Psoas muscle (tissue), 8 donors: ENCODE data around the gene TWF2. TPM values are rescaled to one million over a fixed set of nuclear protein-coding genes. Genes with fewer than 3 reads are reported as not detected.

Source experiments
- ATAC-seq, 4 donors: fragments of 200-7000 bp; cut with Tn5 transposase; one replicate each; pipeline ENCODE4 v1.9.1; 2020; ENCODE audit warnings: moderate library complexity in 3 of 4, mild to moderate bottlenecking in 2 of 4
- DNase-seq, 2 donors: peaks; one replicate each; pipeline ENCODE4 v3.0.0-alpha.2; 2020
- H3K27ac ChIP-seq: fragments of 200-600 bp; one replicate; pipeline ENCODE4 v1.8.0; 2022
- H3K27me3 ChIP-seq, 3 donors: fragments of 200-600 bp in 1 of 3; one replicate each; pipeline versions ENCODE4 v1.6.1 to v1.8.0; 2013 to 2022; ENCODE audit warnings: low read length in 2 of 3, mild to moderate bottlenecking in 2 of 3, moderate library complexity in 1 of 3; ENCODE audit not compliant: insufficient read depth in 3 of 3
- H3K36me3 ChIP-seq, 2 donors: fragments of 200-600 bp in 1 of 2; one replicate each; pipeline versions ENCODE4 v1.6.1 to v1.8.0; 2013 to 2022; ENCODE audit warnings: low read depth in 1 of 2, mild to moderate bottlenecking in 1 of 2, moderate library complexity in 1 of 2; ENCODE audit not compliant: insufficient read depth in 1 of 2
- H3K4me1 ChIP-seq: fragments of 200-600 bp; one replicate; pipeline ENCODE4 v1.8.0; 2022
- H3K4me3 ChIP-seq: fragments of 200-600 bp; one replicate; pipeline ENCODE4 v1.8.0; 2022; ENCODE audit warnings: mild to moderate bottlenecking
- H3K9me3 ChIP-seq: fragments of 200-600 bp; one replicate; pipeline ENCODE4 v1.8.0; 2022
- CTCF ChIP-seq: fragments of 200-600 bp; IDR thresholded peaks from one replicate; pipeline ENCODE4 v1.8.0; 2022; ENCODE audit warnings: antibody characterized with exemption
- WGBS, 3 donors: extraction: QIAGEN DNeasy Blood & Tissue Kit; methylation state at CpG; one replicate each; pipeline versions ENCODE4 v1.1.6 to v1.1.7; 2013; 5-methylcytosine and 5-hydroxymethylcytosine counted together
- intact Hi-C, 2 donors: fragments of 100-400 bp; cut with DNase I; formaldehyde crosslinking; loops; one replicate each; pipeline versions ENCODE4 v1.11.0 to v1.14.2; 2022
- polyA plus RNA-seq, 3 donors: library from polyadenylated mRNA; stranded (reverse); fragments of 200-250 nt; gene quantifications; one replicate each; pipeline ENCODE4 v1.2.3, GENCODE V29; 2013
- total RNA-seq, 4 donors: library from RNA; stranded (reverse); fragmentation: NEBNext Ultra II Directional in 2 of 4; extraction: Animal tissue kit (Norgen Biotek cat#: 25700) in 2 of 4; gene quantifications; one replicate each; pipeline versions ENCODE4 v1.2.1 to v1.2.4, GENCODE V29; 2021 to 2023
- donor health status: healthy with polysubstance abuse.
- donor health status: DM: no; HTN: no; CAD: no; lungs with moderate emphysema.
- donor health status: Bipolar disorder and iron deficiency.
- donor health status: healthy.
- donor health status: DM: yes; HTN: yes; CAD: no.
- donor health status: DM: no; HTN: no; CAD: no.
- donor health status: DM: no; HTN: no; CAD: no.
- donor health status: DM: yes; HTN: yes; CAD: no.

TWF2 gene
- total and polyA plus RNA-seq, 7 donors, result 19.6 to 224 (median 136) TPM

- TF ChIP-seq CTCF, result no peak
- Histone ChIP-seq H3K4me1 (peaks cover 20% of the 10 kb centered on the region), H3K36me3 (peaks cover 27 to 100% of the 10 kb centered on the region in 2 donors), H3K27me3 (no peaks in the 10 kb centered on the region), H3K4me3 (no peak overlapping the region), H3K9me3 (no peaks in the 10 kb centered on the region), H3K27ac (no peak overlapping the region)
- 74 to 79% (median 75%) methylated on average over 8 to 9 of the region's 9 CpGs for WGBS, 3 donors
- DNase-seq (no peak), ATAC-seq (no peak)
- intact Hi-C loops, result no loop called here
Measured at GRCh38 chr3:52254608-52255007, 15.7 kb upstream of the TWF2 start.

DNA sequence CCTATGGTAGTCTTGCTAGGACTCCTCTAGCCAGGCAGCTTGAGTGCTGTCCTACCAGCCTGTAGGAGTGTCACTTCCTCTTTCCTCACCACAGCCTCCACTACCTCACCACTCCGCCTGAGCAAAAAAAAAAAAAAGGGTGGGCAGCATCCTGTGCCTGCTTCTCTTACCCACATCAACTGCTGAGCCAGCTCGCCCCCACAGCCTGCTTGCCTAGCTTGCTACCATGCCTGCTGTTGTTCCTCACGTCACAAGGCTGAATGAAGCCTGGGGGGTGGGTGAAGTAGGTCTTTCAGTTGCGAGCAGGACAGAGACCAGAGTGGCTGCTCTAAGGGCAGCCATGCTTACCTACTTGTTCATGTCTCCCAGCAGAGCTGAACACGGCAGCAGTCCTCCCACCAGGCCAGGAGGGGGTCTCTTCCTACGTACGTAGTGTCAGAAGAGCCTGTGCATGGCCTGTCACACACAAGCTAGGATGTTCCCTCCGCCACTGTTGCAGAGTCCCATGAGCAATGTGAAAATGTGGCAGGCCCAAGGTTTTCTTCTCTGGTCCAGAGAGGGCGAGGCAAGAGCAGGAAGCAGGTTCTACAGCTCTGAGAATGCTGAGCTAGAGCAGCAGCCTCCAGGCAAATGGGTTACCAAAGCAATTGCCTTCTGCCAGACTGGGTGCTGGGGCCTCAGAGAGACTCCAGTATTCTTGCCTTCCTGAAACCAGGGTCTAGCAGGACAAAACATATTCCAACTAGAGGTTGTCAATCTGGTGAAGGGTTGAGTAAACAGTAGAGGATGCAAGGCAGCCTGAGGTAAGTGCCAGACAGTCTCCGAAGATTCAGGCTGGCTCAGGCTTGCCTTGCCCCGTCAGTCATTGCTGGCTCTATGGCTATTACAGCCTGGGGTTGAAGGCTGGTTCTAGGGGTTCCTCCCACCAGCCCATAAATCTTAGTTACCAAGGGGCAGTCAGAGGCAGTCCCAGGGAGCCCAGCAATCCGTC is 14.7 kb upstream of the TWF2 start:
- Histone ChIP-seq H3K27me3 (no peaks in the 10 kb centered on the region), H3K27ac (peak overlapping the region; percentile 23), H3K9me3 (no peaks in the 10 kb centered on the region), H3K4me1 (peaks cover 23% of the 10 kb centered on the region), H3K4me3 (no peak overlapping the region), H3K36me3 (peaks cover 19 to 100% of the 10 kb centered on the region in 2 donors)
- WGBS, 3 donors, result 73 to 79% (median 76%) methylated on average over 11 to 12 of the region's 12 CpGs
- intact Hi-C loops, result no loop called here
- no peak for TF ChIP-seq CTCF
- ATAC-seq, result peak in 2 of 4 donors; percentile 26 to 35
- peak in 1 of 2 donors; percentile 67 for DNase-seq

GRCh38 chr3:52250122-52250521 is 11.2 kb upstream of the TWF2 start:
- peaks cover 0 to 71% of the 10 kb centered on the region in 2 donors for H3K36me3 ChIP-seq
- peak overlapping the region; percentile 36 for H3K27ac ChIP-seq
- WGBS, 3 donors, result 82 to 89% (median 83%) methylated on average over 1 of the region's 1 CpG
- no peak for TF ChIP-seq CTCF
- H3K27me3 ChIP-seq, result no peaks in the 10 kb centered on the region
- no peak overlapping the region for H3K4me3 ChIP-seq
- H3K4me1 ChIP-seq, result peaks cover 29% of the 10 kb centered on the region
- intact Hi-C loops, result no loop called here
- H3K9me3 ChIP-seq, result no peaks in the 10 kb centered on the region
- ATAC-seq, result no peak
- no peak for DNase-seq

GRCh38 chr3:52249683-52250082 is 10.7 kb upstream of the TWF2 start:
- Histone ChIP-seq H3K27me3 (no peaks in the 10 kb centered on the region), H3K36me3 (peaks cover 0 to 67% of the 10 kb centered on the region in 2 donors), H3K9me3 (no peaks in the 10 kb centered on the region), H3K4me3 (no peak overlapping the region), H3K4me1 (peaks cover 29% of the 10 kb centered on the region), H3K27ac (peak overlapping the region; percentile 36)
- no peak for TF ChIP-seq CTCF
- 57 to 71% (median 62%) methylated on average over 6 of the region's 6 CpGs for WGBS, 3 donors
- intact Hi-C loops, result no loop called here
- ATAC-seq (peak in 3 of 4 donors; percentile 7 to 54 (median 43)), DNase-seq (no peak)
